K562 (cell line): ENCODE results near the gene ZNF618. TPM values are rescaled to one million over a fixed set of nuclear protein-coding genes. Genes with fewer than 3 reads are reported as not detected.

Source experiments
- ATAC-seq: fragments of 200-7000 bp; cut with Tn5 transposase; 3 replicates; pipeline ENCODE4 v1.9.1; 2020; ENCODE audit warnings: moderate library complexity
- BruUV-seq: library from RNA; stranded (reverse); fragments of 400-500 nt; replicated peaks from 2 replicates; lab custom pipeline; 2021; lab: Mats Ljungman, UMichigan
- CTCF ChIA-PET: fragments of 300-600 bp; formaldehyde crosslinking; extraction: SDS; loops from one replicate; lab custom pipeline; 2021; ENCODE audit warnings: low intra/inter-chr PET ratio; lab: Yijun Ruan, JAX
- POLR2A ChIA-PET: fragments of 300-600, 350-650 bp; sonication (Branson Sonifier 250); formaldehyde crosslinking; extraction: SDS; loops from one replicate; lab custom pipeline; 2021; ENCODE audit warnings: antibody characterized with exemption, inconsistent platforms; lab: Yijun Ruan, JAX
- DNase-seq, 4 experiments: peaks; one replicate each; pipeline versions ENCODE4 v3.0.0 to v3.0.0-alpha.2; 2011 to 2018; ENCODE audit warnings: low spot score in 3 of 4, mixed read lengths in 3 of 4; ENCODE audit errors: extremely low read depth in 1 of 4
- FAIRE-seq: peaks from 2 replicates; lab custom pipeline; 2011; peaks lifted over from hg19 to GRCh38; lab: Jason Lieb, UNC
- H2AFZ ChIP-seq: 2 replicates; pipeline ENCODE4 v1.6.0; 2011; ENCODE audit warnings: low read depth, low read length, control low read depth, inconsistent platforms
- H3K27ac ChIP-seq: fragments of 200-600 bp; 3 replicates; pipeline ENCODE4 v1.8.0; 2011; ENCODE audit warnings: low read depth, mild to moderate bottlenecking, control low read depth, inconsistent platforms, low read length, moderate library complexity, mixed read lengths; ENCODE audit errors: extremely low read depth
- H3K27me3 ChIP-seq, 2 experiments: fragments of 300-600 bp in 1 of 2; 2 replicates in 1 of 2; 3 replicates in 1 of 2; pipeline versions ENCODE4 v1.6.0 to v1.8.0; 2011; ENCODE audit warnings: inconsistent platforms in 2 of 2, low read length in 2 of 2, mild to moderate bottlenecking in 1 of 2, mixed read lengths in 1 of 2, moderate library complexity in 1 of 2; ENCODE audit not compliant: control insufficient read depth in 2 of 2, insufficient read depth in 2 of 2
- H3K36me3 ChIP-seq: fragments of 300-600 bp; 3 replicates; pipeline ENCODE4 v1.8.0; 2011; ENCODE audit warnings: mild to moderate bottlenecking, low read length, inconsistent platforms; ENCODE audit not compliant: control insufficient read depth, insufficient read depth
- H3K4me1 ChIP-seq, 2 experiments: fragments of 200-600 bp in 1 of 2; replicated peaks in 1 of 2; 2 replicates in 1 of 2; 3 replicates in 1 of 2; pipeline versions ENCODE4 v1.5.1 to v1.8.0; 2011; ENCODE audit warnings: inconsistent platforms in 2 of 2, low read length in 2 of 2, mild to moderate bottlenecking in 1 of 2, mixed read lengths in 1 of 2, moderate library complexity in 1 of 2; ENCODE audit not compliant: control insufficient read depth in 2 of 2, insufficient read depth in 2 of 2
- H3K4me2 ChIP-seq: 2 replicates; pipeline ENCODE4 v1.6.1; 2011; ENCODE audit warnings: low read length, control low read depth, inconsistent platforms, mixed read lengths; ENCODE audit not compliant: insufficient read depth
- H3K4me3 ChIP-seq: fragments of 200-600 bp; sonication (generic), shearing (Covaris generic); 2 replicates; pipeline ENCODE4 v1.5.1; 2016; ENCODE audit warnings: control low read depth, inconsistent platforms
- H3K79me2 ChIP-seq: fragments of 200-600 bp; 3 replicates; pipeline ENCODE4 v1.8.0; 2011; ENCODE audit warnings: low read length, inconsistent platforms; ENCODE audit not compliant: control insufficient read depth, insufficient read depth
- H3K9ac ChIP-seq, 2 experiments: 2 replicates each; pipeline versions ENCODE4 v1.6.0 to v1.6.1; 2011; ENCODE audit warnings: low read depth in 2 of 2, low read length in 2 of 2, control low read depth in 1 of 2, inconsistent platforms in 1 of 2, mild to moderate bottlenecking in 1 of 2, mixed read lengths in 1 of 2; ENCODE audit not compliant: insufficient read depth in 1 of 2
- H3K9me1 ChIP-seq: one replicate; pipeline ENCODE4 v1.6.0; 2011; ENCODE audit warnings: inconsistent platforms, mild to moderate bottlenecking, low read length, moderate library complexity; ENCODE audit not compliant: control insufficient read depth, insufficient read depth
- H3K9me3 ChIP-seq: replicated peaks from 2 replicates; pipeline ENCODE4 v1.5.1; 2011; ENCODE audit warnings: low read depth, low read length, inconsistent platforms; ENCODE audit not compliant: control insufficient read depth, insufficient read depth
- H4K20me1 ChIP-seq: replicated peaks from 2 replicates; pipeline ENCODE4 v1.6.1; 2011; ENCODE audit warnings: low read length, inconsistent platforms, mixed read lengths; ENCODE audit not compliant: control insufficient read depth, insufficient read depth
- TSHZ1 ChIP-seq: fragments of 250-450 bp; sonication (Bioruptor Pico); IDR thresholded peaks from 2 replicates; pipeline ENCODE4 v1.4.0; 2020; ENCODE audit warnings: mild to moderate bottlenecking, moderate library complexity
- ZFP36 ChIP-seq: fragments of 150-350 bp; IDR thresholded peaks from 2 replicates; pipeline ENCODE4 v1.6.1; 2018; ENCODE audit warnings: low read length, low read depth; ENCODE audit not compliant: partially characterized antibody
- ZFP91 ChIP-seq: sonication (generic); formaldehyde crosslinking; IDR thresholded peaks from 2 replicates; pipeline ENCODE4 v1.8.0; 2022; ENCODE audit warnings: mild to moderate bottlenecking, missing genetic modification reagents
- ZNF76 ChIP-seq: fragments of 250-450 bp; sonication (Bioruptor Pico); IDR thresholded peaks from 2 replicates; pipeline ENCODE4 v1.4.0; 2020; ENCODE audit warnings: mild to moderate bottlenecking, moderate library complexity, borderline replicate concordance
- WGBS: fragments of 100-300 bp; shearing (Covaris generic); methylation state at CpG from one replicate; pipeline ENCODE4 v1.1.6; 2016; ENCODE audit warnings: low coverage, mixed read lengths; ENCODE audit not compliant: insufficient coverage; ENCODE audit errors: missing lambda C conversion rate; 5-methylcytosine and 5-hydroxymethylcytosine counted together
- in situ Hi-C: fragments of 300-500 bp; cut with MboI; formaldehyde crosslinking; loops from 4 replicates; pipeline ENCODE4 v1.15.0; 2018; ENCODE audit warnings: inconsistent platforms, mixed read lengths
- intact Hi-C: fragments of 100-400 bp; cut with micrococcal nuclease; formaldehyde crosslinking; loops from 2 replicates; pipeline ENCODE4 v1.14.2; 2022
- polyA plus RNA-seq, 8 experiments: library from polyadenylated mRNA; depleted of rRNA in 4 of 8; stranded (reverse) in 5 of 8; unstranded in 3 of 8; fragments of >200 nt; fragmentation: Nextera tagmentation in 2 of 8; fragmentation: Illumina TruSeq in 1 of 8; extraction: Ambion mirVana in 2 of 8; extraction: Trizol in 1 of 8; gene quantifications; 2 replicates each; pipeline versions ENCODE4 v1.2.1 to v1.2.3, GENCODE V29; 2011 to 2014; ENCODE audit warnings: inconsistent platforms in 1 of 8, missing spikeins in 1 of 8
- total RNA-seq, 7 experiments: library from RNA; depleted of rRNA in 6 of 7; stranded (reverse); fragments of >200 nt in 6 of 7; fragmentation: Illumina TruSeq in 2 of 7; extraction: Trizol in 2 of 7; gene quantifications; 2 replicates each; pipeline versions ENCODE4 v1.2.1 to v1.2.3, GENCODE V29; 2011 to 2021; ENCODE audit warnings: low replicate concordance in 1 of 7

ZNF618 gene
- total and polyA plus RNA-seq, 9 of the 15 experiments (the other 6 are each of a cell fraction or from before 2014, with no cell fraction given) = 0.08 to 13.7 (median 3.4) TPM

- ChIA-PET POLR2A (no interaction called here), CTCF (no interaction called here)
- H3K4me1 ChIP-seq = no peaks in the 10 kb centered on the region; a peak in 1 of 5 replicates
- no peak for ATAC-seq
- no peaks in the 10 kb centered on the region for H3K79me2 ChIP-seq
- DNase-seq = no peak
- in situ Hi-C loops (no loop called here), intact Hi-C loops (no loop called here)
- H3K27ac ChIP-seq = no peak overlapping the region
- H3K9me1 ChIP-seq = peaks cover 4% of the 10 kb centered on the region
- H3K4me3 ChIP-seq = no peak overlapping the region
- TF ChIP-seq ZFP36 = peak; percentile 82
- TF ChIP-seq ZNF76 (CRISPR knock-in tag) = no peak
- no peak for TF ChIP-seq ZFP91
- TF ChIP-seq TSHZ1 = no peak
- WGBS = 35% methylated on average over 5 of the region's 5 CpGs
- H3K27me3 ChIP-seq = no peaks in the 10 kb centered on the region
- no TSS peak for BruUV-seq
- peaks cover 5% of the 10 kb centered on the region; the same call in 1 of the 3 replicates for H3K36me3 ChIP-seq
- no peak overlapping the region for H3K4me2 ChIP-seq
- no peak for FAIRE-seq
- H3K9me3 ChIP-seq = no peaks in the 10 kb centered on the region
- H3K9ac ChIP-seq = no peak overlapping the region
- H4K20me1 ChIP-seq = 0 out of 2 replicates have a peak, but pooled peaks cover 5% of the 10 kb centered on the region
- no peak overlapping the region for H2AFZ ChIP-seq
Measured at GRCh38 chr9:113989714-113990569, 113.8 kb downstream of the ZNF618 start.
